GOT3 (cell line): ENCODE measurements around the gene ADCYAP1R1.
A peak's percentile ranks its signal among the peaks of the same experiment; 100 is the strongest.
"Not testable (repeated sequence)": the region's sequence is repeated elsewhere in the genome, so short reads cannot be mapped to it uniquely, and the experiment has no call there.

ENCODE experiments used
- DNase-seq: peaks from one replicate; lab custom pipeline; 2025; ENCODE audit warnings: mixed read lengths; lab: John Stamatoyannopoulos, UW

The ADCYAP1R1 gene

GRCh38 chr7:31134246-31135188 is 82.4 kb downstream of the ADCYAP1R1 start:
- peak; percentile 38 for DNase-seq

- no peak for DNase-seq
Measured at GRCh38 chr7:31137234-31137633, 85.1 kb downstream of the ADCYAP1R1 start.

- no peak for DNase-seq
Measured at GRCh38 chr7:31145339-31145738, 93.2 kb downstream of the ADCYAP1R1 start.

- no peak for DNase-seq
Measured at GRCh38 chr7:31146030-31146429, 93.9 kb downstream of the ADCYAP1R1 start.

- no peak for DNase-seq
Measured at GRCh38 chr7:31146538-31146937, 94.4 kb downstream of the ADCYAP1R1 start.

GRCh38 chr7:31151849-31152248 is 99.7 kb downstream of the ADCYAP1R1 start:
- DNase-seq: no peak

- DNase-seq: not testable (repeated sequence)
Measured at GRCh38 chr7:31153318-31153717, 101.2 kb downstream of the ADCYAP1R1 start.

- no peak for DNase-seq
Measured at GRCh38 chr7:31160941-31161340, 108.8 kb downstream of the ADCYAP1R1 start.
